Sigmoid colon (tissue), 3 donors: Measurements from ENCODE around the gene SLC16A7.

Source experiments
- POLR2A ChIP-seq, 2 donors: fragments of 450-650 bp; IDR thresholded peaks; one replicate each; pipeline ENCODE4 v1.6.1; 2016; ENCODE audit warnings: antibody characterized with exemption in 2 of 2, mild to moderate bottlenecking in 2 of 2, moderate library complexity in 2 of 2
- TF ChIP-seq, protein P1 (sequence below), 4 experiments: fragments of 450-650 bp in 3 of 4; fragments of 200-600 bp in 1 of 4; IDR thresholded peaks; one replicate each; pipeline ENCODE4 v1.5.1; 2016 to 2019; ENCODE audit warnings: antibody characterized with exemption in 4 of 4, mild to moderate bottlenecking in 3 of 4, moderate library complexity in 2 of 4

- TF ChIP-seq, protein P1, sequence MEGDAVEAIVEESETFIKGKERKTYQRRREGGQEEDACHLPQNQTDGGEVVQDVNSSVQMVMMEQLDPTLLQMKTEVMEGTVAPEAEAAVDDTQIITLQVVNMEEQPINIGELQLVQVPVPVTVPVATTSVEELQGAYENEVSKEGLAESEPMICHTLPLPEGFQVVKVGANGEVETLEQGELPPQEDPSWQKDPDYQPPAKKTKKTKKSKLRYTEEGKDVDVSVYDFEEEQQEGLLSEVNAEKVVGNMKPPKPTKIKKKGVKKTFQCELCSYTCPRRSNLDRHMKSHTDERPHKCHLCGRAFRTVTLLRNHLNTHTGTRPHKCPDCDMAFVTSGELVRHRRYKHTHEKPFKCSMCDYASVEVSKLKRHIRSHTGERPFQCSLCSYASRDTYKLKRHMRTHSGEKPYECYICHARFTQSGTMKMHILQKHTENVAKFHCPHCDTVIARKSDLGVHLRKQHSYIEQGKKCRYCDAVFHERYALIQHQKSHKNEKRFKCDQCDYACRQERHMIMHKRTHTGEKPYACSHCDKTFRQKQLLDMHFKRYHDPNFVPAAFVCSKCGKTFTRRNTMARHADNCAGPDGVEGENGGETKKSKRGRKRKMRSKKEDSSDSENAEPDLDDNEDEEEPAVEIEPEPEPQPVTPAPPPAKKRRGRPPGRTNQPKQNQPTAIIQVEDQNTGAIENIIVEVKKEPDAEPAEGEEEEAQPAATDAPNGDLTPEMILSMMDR (IDR thresholded peaks at IDR 0.05), result no peak
- no peak for TF ChIP-seq POLR2A (IDR thresholded peaks at IDR 0.05)
These were observed 142.1 kb downstream of the SLC16A7 start for GRCh38 chr12:59737725-59738463.
